Skeletal muscle cell (primary cell): ENCODE results near the gene ZNF526.

Experiments
- DNase-seq: peaks from one replicate; pipeline ENCODE4 v3.0.0-alpha.2; 2010; ENCODE audit warnings: low read depth
- H3K4me3 ChIP-seq: 2 replicates; pipeline ENCODE4 v1.5.1; 2011; ENCODE audit warnings: low read depth, mild to moderate bottlenecking, control low read depth, low read length, moderate library complexity

ZNF526 gene

GRCh38 chr19:42242512-42243409 lies 22.6 kb downstream of the ZNF526 start, which contains the start of gene GSK3A:
GSK3A (minus strand) TSS chr19:42242602; CDS start chr19:42242465, 137 bp downstream.
- peak; percentile 97 for DNase-seq

GRCh38 chr19:42244347-42245220 lies 24.5 kb downstream of the ZNF526 start:
- DNase-seq = peak; percentile 79
- H3K4me3 ChIP-seq = peak overlapping the region; percentile 68

More at GRCh38 chr19:42242512-42243409, 22.6 kb downstream of the ZNF526 start, which contains the start of gene GSK3A:
- H3K4me3 ChIP-seq = peak within 1 kb of the TSS; percentile 69

- no peak for DNase-seq
- H3K4me3 ChIP-seq = no peak overlapping the region
These were observed 25.1 kb downstream of the ZNF526 start for GRCh38 chr19:42245231-42245630.

GRCh38 chr19:42246143-42246921 lies 26.2 kb downstream of the ZNF526 start:
- no peak overlapping the region for H3K4me3 ChIP-seq
- no peak for DNase-seq

- no peak for DNase-seq
- no peak overlapping the region for H3K4me3 ChIP-seq
These were observed 27.0 kb downstream of the ZNF526 start for GRCh38 chr19:42246922-42247639.

- DNase-seq = no peak
- H3K4me3 ChIP-seq = no peak overlapping the region
These were observed 27.6 kb downstream of the ZNF526 start for GRCh38 chr19:42247640-42248199.

- no peak for DNase-seq
- H3K4me3 ChIP-seq = no peak overlapping the region
These were observed 28.4 kb downstream of the ZNF526 start for GRCh38 chr19:42248270-42249148.

GRCh38 chr19:42249149-42249750 lies 29.1 kb downstream of the ZNF526 start:
- no peak overlapping the region for H3K4me3 ChIP-seq
- no peak for DNase-seq

- no peak for DNase-seq
- no peak overlapping the region for H3K4me3 ChIP-seq
These were observed 29.7 kb downstream of the ZNF526 start for GRCh38 chr19:42249769-42250168.

GRCh38 chr19:42250183-42250665 lies 30.1 kb downstream of the ZNF526 start:
- DNase-seq = no peak
- H3K4me3 ChIP-seq = no peak overlapping the region

GRCh38 chr19:42250666-42251531 lies 30.8 kb downstream of the ZNF526 start:
- H3K4me3 ChIP-seq = peak overlapping the region; percentile 99
- no peak for DNase-seq

GRCh38 chr19:42251572-42252358 lies 31.7 kb downstream of the ZNF526 start:
- no peak for DNase-seq

GRCh38 chr19:42252365-42253244 lies 32.5 kb downstream of the ZNF526 start:
- DNase-seq = no peak
- H3K4me3 ChIP-seq = peak overlapping the region; percentile 99

More at GRCh38 chr19:42251572-42252358, 31.7 kb downstream of the ZNF526 start:
- H3K4me3 ChIP-seq = peak overlapping the region; percentile 99
